Peyer's patch (tissue), 4 donors: ENCODE measurements around the gene TNFAIP1.

Experiments used
- CTCF ChIP-seq, 6 experiments: fragments of 450-650 bp in 4 of 6; fragments of 200-600 bp in 2 of 6; sonication (generic) in 1 of 6; IDR thresholded peaks; one replicate each; pipeline ENCODE4 v1.5.1; 2017 to 2019; ENCODE audit warnings: antibody characterized with exemption in 6 of 6, mild to moderate bottlenecking in 3 of 6, moderate library complexity in 1 of 6
- POLR2A ChIP-seq, 2 donors: fragments of 450-650 bp; IDR thresholded peaks; one replicate each; pipeline ENCODE4 v1.5.1; 2017; ENCODE audit warnings: antibody characterized with exemption in 2 of 2, mild to moderate bottlenecking in 2 of 2, moderate library complexity in 2 of 2

GRCh38 chr17:28331891-28332420, 3.6 kb upstream of the TNFAIP1 start:
- TF ChIP-seq CTCF (IDR thresholded peaks at IDR 0.05) (no peak), POLR2A (IDR thresholded peaks at IDR 0.05) (peak in 1 of 2 donors; percentile 19)
